OCI-M1 (cell line): Measurements from ENCODE around the gene DUT.

Experiments used
- DNase-seq: peaks from one replicate; lab custom pipeline; 2025; lab: John Stamatoyannopoulos, UW

The DUT gene

GRCh38 chr15:48371550-48371949 lies 40.3 kb downstream of the DUT start:
- no peak for DNase-seq

- no peak for DNase-seq
These were observed 40.7 kb downstream of the DUT start for GRCh38 chr15:48371961-48372360.

GRCh38 chr15:48373821-48374451 lies 42.7 kb downstream of the DUT start:
- no peak for DNase-seq

GRCh38 chr15:48374472-48374871 lies 43.2 kb downstream of the DUT start:
- no peak for DNase-seq

GRCh38 chr15:48375767-48376166 lies 44.5 kb downstream of the DUT start:
- no peak for DNase-seq

GRCh38 chr15:48380198-48380597 lies 49.0 kb downstream of the DUT start:
- DNase-seq = no peak

- no peak for DNase-seq
These were observed 50.6 kb downstream of the DUT start for GRCh38 chr15:48381861-48382260.

GRCh38 chr15:48383031-48383430 lies 51.8 kb downstream of the DUT start:
- DNase-seq = no peak

GRCh38 chr15:48384616-48385015 lies 53.4 kb downstream of the DUT start:
- DNase-seq = no peak

GRCh38 chr15:48385031-48385830 lies 54.0 kb downstream of the DUT start:
- DNase-seq = no peak

GRCh38 chr15:48388016-48388851 lies 57.0 kb downstream of the DUT start:
- no peak for DNase-seq

GRCh38 chr15:48388910-48389309 lies 57.7 kb downstream of the DUT start:
- no peak for DNase-seq

- no peak for DNase-seq
These were observed 58.5 kb downstream of the DUT start for GRCh38 chr15:48389691-48390143.

- DNase-seq = no peak
These were observed 60.7 kb downstream of the DUT start for GRCh38 chr15:48391950-48392349.

- DNase-seq = no peak
These were observed 61.1 kb downstream of the DUT start for GRCh38 chr15:48392356-48392755.
